Left renal pelvis (tissue), 4 donors: ENCODE data around the gene DCP2. TPM values are rescaled to one million over a fixed set of nuclear protein-coding genes. Genes with fewer than 3 reads are reported as not detected.
A peak's percentile ranks its signal among the peaks of the same experiment; 100 is the strongest.
"Not testable (repeated sequence)": the region's sequence is repeated elsewhere in the genome, so short reads cannot be mapped to it uniquely, and the experiment has no call there.

ENCODE experiments used
- DNase-seq, 4 donors: peaks; one replicate each; pipeline ENCODE4 v3.0.0-alpha.2; 2013; ENCODE audit warnings: low read depth in 4 of 4, low spot score in 3 of 4
- polyA plus RNA-seq, 4 donors: library from polyadenylated mRNA; unstranded; fragments of 120-200 nt; gene quantifications; one replicate each; pipeline ENCODE4 v1.2.1, GENCODE V29; 2013; ENCODE audit not compliant: insufficient read length in 4 of 4

Gene DCP2
- polyA plus RNA-seq, result 10 to 100 TPM; 26.5 to 46.7 (median 37.8) TPM

- DNase-seq, result peak; percentile 99
Measured at GRCh38 chr5:112976432-112977309, at the start of gene DCP2. Gene DCP2 (plus strand): TSS chr5:112976798. CDS start chr5:112976934, 136 bp downstream.

- DNase-seq, result no peak
Measured at GRCh38 chr5:112929336-112930081, 47.1 kb upstream of the DCP2 start.

GRCh38 chr5:112930082-112930344 is 46.6 kb upstream of the DCP2 start:
- no peak for DNase-seq

GRCh38 chr5:112931473-112931872 is 45.1 kb upstream of the DCP2 start:
- DNase-seq, result no peak

- DNase-seq, result no peak
Measured at GRCh38 chr5:112933105-112933504, 43.5 kb upstream of the DCP2 start.

GRCh38 chr5:112933651-112934365 is 42.8 kb upstream of the DCP2 start:
- no peak for DNase-seq

- no peak for DNase-seq
Measured at GRCh38 chr5:112934366-112934663, 42.3 kb upstream of the DCP2 start.

- no peak for DNase-seq
Measured at GRCh38 chr5:112935675-112936074, 40.9 kb upstream of the DCP2 start.

GRCh38 chr5:112938286-112938685 is 38.3 kb upstream of the DCP2 start:
- no peak for DNase-seq

- no peak for DNase-seq
Measured at GRCh38 chr5:112940670-112941069, 35.9 kb upstream of the DCP2 start.

- no peak for DNase-seq
Measured at GRCh38 chr5:112948458-112948857, 28.1 kb upstream of the DCP2 start.

- DNase-seq, result no peak
Measured at GRCh38 chr5:112951124-112951702, 25.4 kb upstream of the DCP2 start.

GRCh38 chr5:112956606-112957005 is 20.0 kb upstream of the DCP2 start:
- no peak for DNase-seq

- no peak for DNase-seq
Measured at GRCh38 chr5:112957036-112957808, 19.4 kb upstream of the DCP2 start.

- DNase-seq, result no peak
Measured at GRCh38 chr5:112958093-112959088, 18.2 kb upstream of the DCP2 start.

GRCh38 chr5:112959872-112960271 is 16.7 kb upstream of the DCP2 start:
- not testable (repeated sequence) for DNase-seq

- no peak for DNase-seq
Measured at GRCh38 chr5:112960315-112960714, 16.3 kb upstream of the DCP2 start.

GRCh38 chr5:112960863-112961504 is 15.6 kb upstream of the DCP2 start:
- no peak for DNase-seq

- DNase-seq, result not testable (repeated sequence)
Measured at GRCh38 chr5:112963374-112963733, 13.2 kb upstream of the DCP2 start.
